ENCODE data around the gene SVIL.

GRCh38 chr10:29522061-29522855 is 112.5 kb downstream of the SVIL start:
- TF ChIP-seq EZH2 (IDR thresholded peaks at IDR 0.05; ENCODE audit: low read length) (no peak), CTCF (optimal IDR thresholded peaks at IDR 0.05 in 1 of 3, IDR thresholded peaks at IDR 0.05 in 1 of 3, conservative IDR thresholded peaks at IDR 0.05 in 1 of 3; ENCODE audit: extremely low read depth in 1 of 3, insufficient read depth in 2 of 3, low read length in 3 of 3) (no peak)

All from keratinocyte (primary cell).